ENCODE measurements around the gene GPR21.

Gene GPR21

DNA sequence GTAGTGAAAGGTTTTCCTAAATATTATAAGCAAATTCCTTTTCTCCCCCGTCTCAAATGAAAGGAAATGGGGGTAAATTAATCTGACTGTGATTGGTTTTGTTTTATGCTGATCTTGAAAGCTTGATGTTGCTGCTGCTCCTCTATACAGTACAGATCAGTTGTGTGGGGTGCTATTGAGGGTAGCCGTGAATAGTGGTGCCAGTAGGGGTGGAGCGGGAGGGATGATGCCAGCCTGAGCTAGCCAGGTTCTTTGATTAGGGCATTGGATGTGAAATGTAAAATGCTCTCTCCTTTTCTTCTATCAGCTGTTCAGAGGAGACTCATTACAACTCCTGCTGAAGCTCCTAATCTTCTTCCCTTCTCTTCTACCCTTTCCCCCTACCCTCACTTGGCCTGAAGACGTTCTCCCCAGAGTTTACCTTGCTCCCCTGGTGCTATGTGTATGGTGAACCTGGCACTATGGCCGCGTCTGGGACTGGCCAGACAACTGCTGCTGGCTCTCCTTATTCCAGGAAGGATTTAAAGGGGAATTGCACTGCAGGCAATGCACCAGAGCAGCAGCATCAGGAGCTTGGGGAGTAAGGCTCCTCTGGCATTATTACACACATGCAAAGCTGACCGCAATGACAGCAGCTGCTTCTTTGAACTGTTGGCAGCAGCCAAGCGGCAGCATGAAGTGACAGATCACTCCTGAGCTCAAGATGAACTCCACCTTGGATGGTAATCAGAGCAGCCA, 566 bp downstream of the GPR21 start:
- peak in 10 of 58 donors; percentile 5 to 56 (median 20) for DNase-seq

DNA sequence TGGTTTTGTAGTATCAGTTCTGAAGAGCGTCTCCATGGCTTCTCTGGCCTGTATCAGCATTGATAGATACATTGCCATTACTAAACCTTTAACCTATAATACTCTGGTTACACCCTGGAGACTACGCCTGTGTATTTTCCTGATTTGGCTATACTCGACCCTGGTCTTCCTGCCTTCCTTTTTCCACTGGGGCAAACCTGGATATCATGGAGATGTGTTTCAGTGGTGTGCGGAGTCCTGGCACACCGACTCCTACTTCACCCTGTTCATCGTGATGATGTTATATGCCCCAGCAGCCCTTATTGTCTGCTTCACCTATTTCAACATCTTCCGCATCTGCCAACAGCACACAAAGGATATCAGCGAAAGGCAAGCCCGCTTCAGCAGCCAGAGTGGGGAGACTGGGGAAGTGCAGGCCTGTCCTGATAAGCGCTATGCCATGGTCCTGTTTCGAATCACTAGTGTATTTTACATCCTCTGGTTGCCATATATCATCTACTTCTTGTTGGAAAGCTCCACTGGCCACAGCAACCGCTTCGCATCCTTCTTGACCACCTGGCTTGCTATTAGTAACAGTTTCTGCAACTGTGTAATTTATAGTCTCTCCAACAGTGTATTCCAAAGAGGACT, 1.5 kb downstream of the GPR21 start:
- peak in 1 of 58 donors; percentile 13 for DNase-seq

DNA sequence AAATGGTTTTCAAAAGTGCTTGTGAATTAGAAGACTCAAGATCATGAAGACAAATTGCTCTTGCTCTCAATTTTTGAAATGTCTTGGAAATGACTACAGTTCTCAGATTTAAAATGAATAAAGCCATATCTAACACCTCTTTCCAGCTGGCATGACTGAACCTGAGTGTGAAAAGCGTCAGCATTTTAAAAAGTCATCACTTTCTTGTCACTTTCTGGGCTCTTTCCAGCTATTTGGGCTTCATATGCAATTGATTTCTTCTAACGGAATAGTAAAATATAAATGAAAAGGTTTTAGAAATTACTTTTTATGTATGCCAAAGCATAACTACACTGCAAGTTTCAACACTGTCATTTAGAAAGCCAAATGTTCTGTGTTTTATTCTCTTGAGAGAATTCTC, 2.3 kb downstream of the GPR21 start:
- no peak for DNase-seq

DNA sequence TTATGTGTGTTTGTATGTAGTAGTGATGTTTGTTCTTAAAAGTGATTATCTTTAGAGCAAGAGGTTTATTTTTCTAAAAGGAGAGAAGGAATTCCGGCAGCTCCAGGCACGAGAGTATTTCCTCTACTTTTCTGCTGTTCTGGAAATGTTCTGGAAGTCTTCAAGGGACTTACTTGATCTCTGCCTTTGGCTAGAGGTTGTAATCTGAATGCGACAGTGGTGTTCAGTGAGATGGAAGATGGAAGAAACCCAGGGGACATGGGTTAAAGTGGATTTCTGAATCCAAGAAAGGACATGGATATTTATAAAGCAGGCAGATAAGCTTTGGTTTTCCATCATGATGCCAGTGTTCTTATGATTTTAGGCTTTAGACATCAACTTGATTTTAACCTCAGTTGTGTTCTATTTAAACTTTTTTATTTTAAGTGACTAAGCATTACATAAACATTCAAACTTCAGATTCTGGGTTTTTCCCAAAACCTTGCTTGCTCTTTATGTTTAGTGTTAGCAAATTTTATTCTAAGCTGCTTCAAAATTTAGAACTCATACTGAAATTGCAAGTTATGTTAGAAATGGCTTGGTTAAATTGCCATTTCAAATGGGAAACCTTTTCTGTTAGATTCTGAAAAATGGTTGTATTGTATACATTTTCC, 3.6 kb downstream of the GPR21 start:
- no peak for DNase-seq

DNA sequence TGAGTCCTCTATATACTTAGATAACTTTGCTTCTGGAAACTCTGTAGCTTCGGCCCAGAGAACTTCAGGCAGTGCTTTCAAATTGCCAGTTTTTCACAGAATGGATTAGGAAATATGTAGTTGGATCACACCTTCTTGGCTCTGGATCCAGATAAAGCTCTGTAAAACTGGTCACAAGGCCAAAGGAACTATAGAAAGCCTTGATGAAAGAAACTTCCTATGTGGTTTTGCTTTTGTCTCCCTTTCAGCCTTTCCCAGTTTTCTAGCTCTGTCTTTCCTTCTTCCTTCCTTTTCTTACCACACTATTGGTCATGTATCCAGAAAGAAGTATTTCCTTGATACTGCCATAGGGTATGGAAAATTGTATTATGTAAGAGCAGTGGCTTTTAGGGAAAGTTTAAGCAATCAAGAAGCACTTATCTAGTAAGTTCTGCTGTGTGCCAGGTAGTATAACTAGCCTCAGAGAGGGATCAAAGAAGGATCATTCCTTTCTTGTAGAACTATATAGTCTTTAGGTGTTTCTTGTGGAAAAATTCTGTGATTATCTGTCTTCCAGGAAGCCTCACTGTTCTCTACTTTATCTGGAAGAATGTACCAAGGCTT, 6.3 kb downstream of the GPR21 start:
- DNase-seq, result no peak

DNA sequence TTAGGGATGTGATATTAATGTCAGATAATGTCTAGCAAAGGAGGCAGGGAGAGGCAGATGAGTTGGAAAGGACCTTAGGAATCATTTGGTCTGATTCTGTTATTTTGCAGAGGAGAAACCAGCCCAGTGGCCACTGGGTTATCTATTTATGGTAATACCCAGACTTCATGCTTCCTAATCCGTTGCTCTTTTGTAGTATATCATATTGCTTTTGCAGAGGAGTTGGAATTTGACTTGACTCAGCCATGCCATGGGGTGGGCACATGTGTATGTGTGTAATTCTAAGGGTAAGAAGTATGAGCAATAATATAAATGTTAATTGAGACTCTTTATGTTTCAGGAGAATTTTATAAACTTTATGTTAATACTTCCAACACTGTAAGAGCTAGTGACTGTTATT, 7.3 kb downstream of the GPR21 start:
- no peak for DNase-seq

DNA sequence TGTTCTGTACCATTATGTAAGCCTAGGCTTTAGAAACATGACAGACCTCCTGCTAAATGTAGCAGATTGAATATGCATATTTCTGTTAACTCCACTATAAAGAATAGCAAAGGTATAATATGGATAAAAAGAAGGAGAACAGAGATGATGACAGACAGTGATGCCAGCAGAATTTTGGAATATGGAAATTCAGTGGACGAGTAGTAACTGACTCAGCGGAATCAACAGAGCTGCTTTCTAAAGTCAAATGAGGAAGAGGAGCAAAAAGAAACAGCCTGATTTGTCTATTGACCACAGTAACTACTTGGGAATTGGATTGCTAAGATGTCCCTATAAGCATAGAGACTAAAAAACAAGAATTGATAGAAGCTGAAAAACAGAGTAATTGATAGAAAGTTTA, 8.0 kb downstream of the GPR21 start:
- no peak for DNase-seq

DNA sequence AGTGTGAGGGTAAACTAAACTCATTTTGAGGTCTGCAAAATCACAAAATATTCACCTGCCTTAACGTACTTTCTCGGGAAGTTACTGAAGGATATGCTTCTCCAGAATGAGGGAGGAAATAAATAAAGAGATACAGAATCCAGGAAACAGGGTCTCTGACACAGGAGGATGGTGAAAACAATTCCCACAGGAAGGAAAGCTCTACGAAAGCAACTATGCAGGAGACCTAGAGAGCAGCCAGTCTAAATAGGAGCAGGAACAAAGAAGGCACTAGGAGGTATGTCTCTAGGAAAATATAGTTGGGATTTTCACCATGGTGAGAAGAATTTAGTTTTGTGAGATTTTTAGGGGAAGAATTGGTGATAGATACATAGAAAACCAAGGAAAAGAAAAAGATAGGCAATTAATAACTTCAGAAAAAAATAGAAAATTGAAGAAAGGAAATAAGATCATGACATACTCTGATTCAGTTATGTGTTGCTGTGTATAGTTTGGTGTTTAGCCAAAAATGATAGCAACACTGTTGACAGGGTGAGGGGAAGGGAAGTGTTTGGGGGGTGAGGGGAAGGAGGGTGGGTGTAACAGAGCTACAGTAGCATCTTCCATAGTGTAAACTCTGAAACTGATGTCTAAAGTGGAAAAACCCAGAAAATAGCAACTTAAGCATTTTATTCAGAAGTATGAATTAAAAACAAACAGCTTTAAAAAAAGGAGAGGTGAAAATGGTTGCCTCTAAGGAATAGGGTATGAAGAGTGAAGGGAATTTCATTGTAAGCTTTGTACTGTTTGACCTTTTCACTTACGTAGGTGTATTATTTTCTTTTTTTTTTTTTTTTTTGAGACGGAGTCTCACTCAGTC, 9.8 kb downstream of the GPR21 start:
- no peak for DNase-seq

DNA sequence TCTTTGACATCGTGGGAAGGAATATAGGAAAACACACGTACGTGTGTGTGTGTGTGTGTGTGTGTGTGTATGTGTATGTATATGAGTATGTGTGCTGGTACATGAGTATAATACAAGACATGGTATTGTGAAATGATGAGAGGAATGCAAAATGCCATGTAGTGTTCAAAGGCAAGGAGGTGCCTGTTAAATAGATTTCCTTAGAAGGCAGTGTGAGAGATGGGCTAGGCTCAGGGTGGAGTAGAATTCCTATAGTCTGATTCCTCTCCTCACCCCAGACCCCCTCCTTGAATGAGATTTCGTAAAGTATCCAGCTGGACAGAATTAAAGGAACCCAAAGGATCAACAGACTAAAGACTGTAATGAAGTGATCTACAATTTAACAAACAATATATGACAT, 11.1 kb downstream of the GPR21 start:
- no peak for DNase-seq

DNA sequence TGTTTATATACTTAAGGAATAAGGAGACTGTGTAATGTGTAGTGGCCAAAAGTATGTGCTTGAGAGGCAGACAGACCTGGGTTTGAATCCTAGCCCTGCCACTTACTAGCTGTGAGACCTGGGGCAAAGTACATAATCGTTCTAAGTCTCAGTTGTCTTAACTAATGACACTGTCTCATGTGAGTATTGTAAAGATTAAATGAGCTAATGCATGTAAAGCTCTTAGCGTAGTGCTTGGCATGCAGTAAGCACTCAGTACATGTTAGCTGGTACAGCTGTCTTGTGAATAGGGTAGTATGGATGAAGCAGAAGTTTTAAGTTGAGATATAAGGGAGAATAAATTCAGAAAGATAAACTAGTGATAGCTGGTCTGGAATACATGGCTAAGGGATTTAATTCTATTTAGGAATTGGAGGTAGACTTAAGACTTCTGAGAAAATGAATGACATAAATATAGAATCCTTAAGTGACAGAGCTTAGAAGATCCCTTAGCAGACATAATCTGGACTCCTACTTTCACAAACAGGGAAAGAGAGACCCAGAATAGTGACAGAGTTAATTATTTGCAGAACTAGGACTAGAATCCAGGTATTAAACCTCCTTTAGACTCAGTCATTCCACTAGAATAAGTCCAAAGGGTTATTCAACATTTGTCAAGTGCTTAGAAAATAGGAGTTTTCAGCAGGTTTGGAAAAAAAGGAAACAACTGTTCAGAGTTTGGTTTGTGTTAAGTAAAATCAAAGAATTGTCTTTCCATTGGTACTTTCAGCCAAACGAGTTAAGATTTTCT, 13.1 kb downstream of the GPR21 start:
- DNase-seq, result no peak

DNA sequence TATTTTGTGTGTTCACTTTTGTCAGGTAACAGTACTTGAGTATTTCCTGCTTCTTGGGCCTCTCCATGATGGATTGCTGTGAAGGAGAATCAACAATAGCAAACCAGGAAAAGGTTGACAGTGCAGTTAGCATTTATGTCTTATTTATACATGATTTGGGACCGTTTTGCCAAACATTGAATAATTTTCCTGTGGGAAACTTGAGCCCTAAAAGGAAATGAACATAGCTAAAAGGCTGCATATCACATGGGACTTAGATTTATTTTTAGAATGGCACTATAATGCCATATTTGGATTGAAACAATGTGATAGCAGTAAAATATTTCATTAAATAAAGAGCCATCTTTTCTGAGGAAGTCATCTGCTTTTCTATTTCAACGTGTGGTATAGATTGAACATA, 15.3 kb downstream of the GPR21 start:
- no peak for DNase-seq

DNA sequence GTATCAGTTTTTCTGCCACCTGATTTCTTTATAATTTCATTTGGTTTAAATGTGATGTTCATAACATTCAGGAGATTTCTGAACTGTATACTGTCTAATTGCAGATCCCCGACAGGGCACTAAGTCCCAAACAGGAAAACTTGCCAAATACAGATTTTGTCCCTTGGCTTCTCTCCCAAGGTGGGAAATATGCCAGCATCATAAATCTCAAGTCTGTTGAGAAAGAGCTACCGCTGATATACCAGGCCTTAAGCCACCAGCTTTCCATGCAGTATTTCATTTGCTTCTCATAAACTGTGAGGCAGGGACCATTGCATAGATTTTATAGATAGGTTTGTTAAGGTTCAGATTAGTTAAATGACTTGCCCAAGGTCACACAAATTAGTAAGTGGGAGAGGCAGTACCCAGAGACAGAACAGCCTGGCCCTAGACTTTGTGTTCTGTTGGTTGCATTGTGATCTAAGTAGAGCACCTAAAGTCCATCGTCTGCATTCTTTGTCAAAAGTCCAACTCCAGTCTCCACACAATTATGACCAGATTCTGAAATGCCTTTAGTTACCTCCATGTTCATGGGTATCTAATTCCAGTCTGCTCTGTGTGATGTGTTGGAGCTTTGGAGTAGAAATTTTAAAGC, 16.2 kb downstream of the GPR21 start:
- DNase-seq, result no peak

DNA sequence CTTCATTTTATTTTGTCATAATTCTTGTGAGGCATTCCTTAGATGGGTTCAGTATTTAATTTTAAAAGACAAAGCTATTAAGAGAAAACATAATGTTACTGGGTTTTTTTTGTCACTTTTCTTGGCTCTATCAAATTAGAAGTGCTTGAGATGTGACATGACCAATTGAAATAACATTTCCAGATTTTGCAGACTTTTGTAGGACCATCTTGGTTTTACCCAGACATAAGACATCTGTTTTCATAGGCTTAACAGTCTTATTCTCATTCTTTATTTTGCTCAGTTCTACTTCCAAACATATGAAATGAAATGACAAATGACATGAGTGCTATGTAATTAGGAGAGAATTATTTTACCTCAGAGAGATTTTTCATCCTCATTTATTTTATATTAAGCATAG, 19.6 kb downstream of the GPR21 start:
- DNase-seq, result no peak

DNA sequence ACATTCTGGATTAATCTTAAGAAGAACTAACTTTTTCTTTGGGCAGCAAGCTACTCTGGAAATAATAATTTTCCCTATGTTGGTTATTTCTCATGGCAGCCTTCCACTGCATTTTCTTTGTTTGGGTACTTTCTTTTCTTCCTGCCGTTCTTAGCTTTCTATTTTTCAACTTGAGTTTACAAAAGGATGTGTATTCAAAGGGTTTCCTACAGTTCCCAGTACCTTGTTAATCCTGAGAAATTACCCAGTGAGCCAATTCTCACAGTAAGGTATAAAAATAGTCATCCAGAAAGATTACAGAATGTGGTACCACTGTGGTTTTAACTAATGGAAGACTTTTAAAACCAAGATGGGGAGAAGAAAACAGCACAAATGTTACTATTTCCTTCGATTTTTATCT, 20.2 kb downstream of the GPR21 start:
- no peak for DNase-seq

DNA sequence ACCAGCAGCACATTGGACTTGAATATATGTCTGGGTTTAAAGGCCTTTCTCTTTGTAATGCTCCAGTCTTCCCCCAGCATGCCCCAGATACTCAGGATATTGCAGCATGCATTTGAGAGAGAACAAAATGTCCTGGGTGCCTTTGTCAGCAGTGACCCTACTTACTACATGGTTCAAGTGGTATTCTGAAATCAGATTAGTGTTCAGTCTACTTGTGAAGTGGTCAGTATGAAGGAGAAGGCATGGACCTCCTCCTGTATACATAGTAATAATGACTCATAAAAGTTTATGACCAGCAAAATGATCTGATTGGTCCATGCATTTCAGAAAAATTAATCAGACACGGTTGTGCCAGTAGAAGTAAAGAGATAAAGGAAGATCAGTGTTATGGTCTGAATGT, 25.4 kb downstream of the GPR21 start:
- DNase-seq, result peak in 1 of 58 donors; percentile 25

DNA sequence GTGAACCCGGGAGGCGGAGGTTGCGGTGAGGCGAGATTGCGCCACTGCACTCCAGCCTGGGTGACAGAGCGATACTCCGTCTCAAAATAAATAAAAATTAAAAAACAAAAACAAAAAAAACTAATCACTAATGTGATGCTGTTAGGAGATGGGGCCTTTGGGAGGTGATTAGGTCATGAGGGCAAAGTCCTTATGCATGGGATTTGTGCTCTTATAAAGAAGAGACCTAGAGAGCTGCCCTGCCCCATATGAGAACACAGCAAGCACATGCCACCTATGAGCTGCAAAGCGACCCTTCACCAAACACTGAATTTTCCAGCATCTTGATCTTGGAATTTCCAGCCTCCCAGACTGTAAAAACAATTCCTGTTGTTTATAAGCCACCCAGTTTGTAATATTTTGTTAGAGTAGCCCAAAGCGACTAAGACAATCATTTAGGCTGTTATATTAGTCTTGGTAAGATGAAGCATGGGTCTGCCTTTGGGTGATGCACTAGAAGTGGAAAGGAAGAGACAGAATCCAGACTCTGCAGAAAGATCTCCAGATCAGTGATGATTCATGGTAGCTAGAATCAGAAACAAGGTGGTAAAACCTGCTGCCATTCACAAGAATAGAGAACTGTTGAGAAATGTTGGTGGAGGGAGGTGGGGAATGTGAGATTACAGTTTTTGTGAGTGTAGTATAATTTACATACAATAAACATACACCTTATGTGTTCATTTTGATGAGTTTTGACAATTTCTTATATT, 26.2 kb downstream of the GPR21 start:
- DNase-seq, result no peak

DNA sequence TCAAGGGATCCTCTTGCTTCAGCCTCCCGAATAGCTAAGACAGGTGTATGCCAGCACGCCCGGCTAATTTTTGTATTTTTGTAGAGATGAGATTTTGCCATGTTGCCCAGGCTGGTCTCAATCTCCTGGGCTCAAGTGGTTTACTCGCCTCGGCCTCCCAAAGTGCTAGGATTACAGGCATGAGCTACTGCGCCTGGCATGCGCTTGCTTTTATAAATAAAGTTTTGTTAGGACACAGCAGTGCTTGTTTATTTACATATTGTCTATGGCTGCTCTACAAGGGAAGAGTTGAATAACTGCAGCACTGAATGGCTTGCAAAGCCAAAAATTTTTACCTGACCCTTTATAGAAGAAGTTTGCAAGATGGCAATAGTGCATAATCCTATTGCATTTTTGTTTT, 27.7 kb downstream of the GPR21 start:
- no peak for DNase-seq

DNA sequence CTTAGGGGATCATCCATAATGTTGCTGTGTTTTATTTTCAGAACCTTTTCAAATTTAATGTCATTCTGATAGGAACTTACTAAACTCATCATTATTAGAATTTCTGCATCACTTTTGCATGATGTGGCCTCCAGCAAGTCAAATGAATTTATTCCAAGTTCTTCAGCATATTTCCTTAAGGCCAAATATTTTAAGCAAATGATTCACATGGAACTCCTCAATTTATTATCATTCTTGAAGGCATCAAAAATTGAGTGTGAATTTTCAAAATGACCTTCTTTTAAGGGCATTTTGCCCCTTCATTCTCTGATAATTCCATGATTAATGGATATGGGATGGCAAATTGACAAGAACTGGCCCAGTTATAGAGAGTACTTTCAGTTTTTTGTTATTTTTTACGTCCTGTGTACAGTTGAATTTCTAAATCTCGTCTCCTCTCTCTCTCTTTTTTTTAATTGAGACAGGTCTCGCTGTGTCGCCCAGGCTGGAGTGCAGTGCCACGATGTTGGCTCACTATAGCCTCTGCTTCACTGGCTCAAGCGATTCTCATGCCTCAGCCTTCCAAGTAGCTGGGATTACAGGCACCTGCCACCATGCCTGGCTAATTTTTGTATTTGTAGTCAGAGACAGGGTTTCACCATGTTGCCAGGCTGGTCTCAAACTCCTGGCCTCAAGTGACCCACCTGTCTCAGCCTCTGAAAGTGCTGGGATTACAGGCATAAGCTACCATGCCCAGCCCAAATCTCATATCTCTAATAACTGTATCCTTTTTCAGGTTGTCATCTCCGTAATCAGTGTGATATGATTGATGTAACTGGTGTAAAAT, 29.1 kb downstream of the GPR21 start:
- no peak for DNase-seq

Measured in anterior cingulate cortex (tissue), 58 donors.